Panc1 (cell line): ENCODE results near the gene NTM. TPM values are rescaled to one million over a fixed set of nuclear protein-coding genes. Genes with fewer than 3 reads are reported as not detected.

Experiments
- ATAC-seq: fragments of 200-7000 bp; cut with Tn5 transposase; 2 replicates; pipeline ENCODE4 v1.9.1; 2020; ENCODE audit warnings: mild to moderate bottlenecking, moderate library complexity
- BruUV-seq: library from RNA; stranded (reverse); fragments of 400-500 nt; replicated peaks from 2 replicates; lab custom pipeline; 2021; lab: Mats Ljungman, UMichigan
- CTCF ChIA-PET: fragments of 300-600 bp; sonication (Branson Sonifier 250); formaldehyde crosslinking; loops from one replicate; lab custom pipeline; 2022; ENCODE audit warnings: antibody characterized with exemption; lab: Charles Lee
- POLR2A ChIA-PET: fragments of 300-600 bp; sonication (Branson Sonifier 250); formaldehyde crosslinking; loops from one replicate; lab custom pipeline; 2022; ENCODE audit warnings: antibody characterized with exemption; lab: Charles Lee
- DNase-seq: peaks from one replicate; pipeline ENCODE4 v3.0.0-alpha.2; 2010; ENCODE audit warnings: low read depth, low spot score
- H3K27ac ChIP-seq: 2 replicates; pipeline ENCODE4 v1.5.1; 2011; ENCODE audit warnings: mild to moderate bottlenecking, low read length, inconsistent platforms
- H3K27me3 ChIP-seq: fragments of 200-500 bp; sonication (Bioruptor generic); 2 replicates; pipeline ENCODE4 v1.6.0; 2014; ENCODE audit warnings: low read length, inconsistent platforms; ENCODE audit not compliant: control insufficient read depth, insufficient read depth
- H3K36me3 ChIP-seq: fragments of 200-500 bp; sonication (Bioruptor generic); 2 replicates; pipeline ENCODE4 v1.5.1; 2014; ENCODE audit warnings: inconsistent platforms, mild to moderate bottlenecking, low read length, moderate library complexity; ENCODE audit not compliant: control insufficient read depth, insufficient read depth
- H3K4me1 ChIP-seq: 2 replicates; pipeline ENCODE4 v1.5.1; 2011; ENCODE audit warnings: inconsistent platforms, mild to moderate bottlenecking, low read length, moderate library complexity; ENCODE audit not compliant: control insufficient read depth, insufficient read depth
- H3K4me3 ChIP-seq, 2 experiments: 2 replicates each; pipeline ENCODE4 v1.5.1; 2011 to 2012; ENCODE audit warnings: low read depth in 2 of 2, low read length in 2 of 2, mild to moderate bottlenecking in 2 of 2, inconsistent platforms in 1 of 2, moderate library complexity in 1 of 2
- H3K9me3 ChIP-seq: fragments of 200-500 bp; sonication (Bioruptor generic); 2 replicates; pipeline ENCODE4 v1.5.1; 2014; ENCODE audit warnings: low read depth, mild to moderate bottlenecking, inconsistent platforms, low read length, moderate library complexity; ENCODE audit not compliant: control insufficient read depth, insufficient read depth
- CTCF ChIP-seq: fragments of 450-650 bp; IDR thresholded peaks from 2 replicates; pipeline ENCODE4 v1.5.1; 2017; ENCODE audit warnings: mild to moderate bottlenecking
- POLR2AphosphoS5 ChIP-seq: IDR thresholded peaks from 2 replicates; pipeline ENCODE4 v1.6.1; 2012; ENCODE audit warnings: mild to moderate bottlenecking, low read depth, low read length, moderate library complexity
- SIN3A ChIP-seq: IDR thresholded peaks from 2 replicates; pipeline ENCODE4 v1.6.1; 2012; ENCODE audit warnings: low read depth, mild to moderate bottlenecking, low read length, moderate library complexity, borderline replicate concordance; ENCODE audit not compliant: insufficient read depth
- TCF7L2 ChIP-seq: IDR thresholded peaks from 2 replicates; pipeline ENCODE4 v1.6.1; 2011; ENCODE audit warnings: mild to moderate bottlenecking, low read depth, low read length, inconsistent platforms
- in situ Hi-C: cut with HindIII; loops from 2 replicates; pipeline ENCODE4 v1.10.0; 2016; ENCODE audit warnings: low sequenced_read_pairs, low pct_unique_long_range_greater_than_20kb
- intact Hi-C: fragments of 100-400 bp; cut with micrococcal nuclease; formaldehyde crosslinking; loops from one replicate; pipeline ENCODE4 v1.10.0; 2022; ENCODE audit not compliant: unreplicated experiment
- total RNA-seq: library from RNA; stranded (reverse); gene quantifications from one replicate; pipeline ENCODE4 v1.2.1, GENCODE V29; 2021; ENCODE audit not compliant: unreplicated experiment
- TF ChIP-seq, protein P1 (sequence below), 2 experiments: IDR thresholded peaks; 2 replicates each; pipeline ENCODE4 v1.6.1; 2011 to 2012; ENCODE audit warnings: low read depth in 2 of 2, control low read depth in 1 of 2, low read length in 1 of 2, mild to moderate bottlenecking in 1 of 2, moderate library complexity in 1 of 2; ENCODE audit not compliant: insufficient read depth in 1 of 2

NTM gene
- total RNA-seq, 1 experiment from 2014 or later, result 0.10 TPM

GRCh38 chr11:131916638-131917037 lies 546.2 kb downstream of the NTM start:
- BruUV-seq, result no TSS peak
- in situ Hi-C loops (no loop called here), intact Hi-C loops (no loop called here)
- H3K27me3 ChIP-seq, result no peaks in the 10 kb centered on the region
- no peak overlapping the region for H3K27ac ChIP-seq
- no peaks in the 10 kb centered on the region for H3K9me3 ChIP-seq
- TF ChIP-seq SIN3A, result no peak
- TF ChIP-seq CTCF, result no peak
- TF ChIP-seq, protein P1, sequence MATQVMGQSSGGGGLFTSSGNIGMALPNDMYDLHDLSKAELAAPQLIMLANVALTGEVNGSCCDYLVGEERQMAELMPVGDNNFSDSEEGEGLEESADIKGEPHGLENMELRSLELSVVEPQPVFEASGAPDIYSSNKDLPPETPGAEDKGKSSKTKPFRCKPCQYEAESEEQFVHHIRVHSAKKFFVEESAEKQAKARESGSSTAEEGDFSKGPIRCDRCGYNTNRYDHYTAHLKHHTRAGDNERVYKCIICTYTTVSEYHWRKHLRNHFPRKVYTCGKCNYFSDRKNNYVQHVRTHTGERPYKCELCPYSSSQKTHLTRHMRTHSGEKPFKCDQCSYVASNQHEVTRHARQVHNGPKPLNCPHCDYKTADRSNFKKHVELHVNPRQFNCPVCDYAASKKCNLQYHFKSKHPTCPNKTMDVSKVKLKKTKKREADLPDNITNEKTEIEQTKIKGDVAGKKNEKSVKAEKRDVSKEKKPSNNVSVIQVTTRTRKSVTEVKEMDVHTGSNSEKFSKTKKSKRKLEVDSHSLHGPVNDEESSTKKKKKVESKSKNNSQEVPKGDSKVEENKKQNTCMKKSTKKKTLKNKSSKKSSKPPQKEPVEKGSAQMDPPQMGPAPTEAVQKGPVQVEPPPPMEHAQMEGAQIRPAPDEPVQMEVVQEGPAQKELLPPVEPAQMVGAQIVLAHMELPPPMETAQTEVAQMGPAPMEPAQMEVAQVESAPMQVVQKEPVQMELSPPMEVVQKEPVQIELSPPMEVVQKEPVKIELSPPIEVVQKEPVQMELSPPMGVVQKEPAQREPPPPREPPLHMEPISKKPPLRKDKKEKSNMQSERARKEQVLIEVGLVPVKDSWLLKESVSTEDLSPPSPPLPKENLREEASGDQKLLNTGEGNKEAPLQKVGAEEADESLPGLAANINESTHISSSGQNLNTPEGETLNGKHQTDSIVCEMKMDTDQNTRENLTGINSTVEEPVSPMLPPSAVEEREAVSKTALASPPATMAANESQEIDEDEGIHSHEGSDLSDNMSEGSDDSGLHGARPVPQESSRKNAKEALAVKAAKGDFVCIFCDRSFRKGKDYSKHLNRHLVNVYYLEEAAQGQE (IDR thresholded peaks at IDR 0.05; ENCODE audit: insufficient read depth in 1 of 2, low read depth in 2 of 2, low read length in 1 of 2), result no peak
- no peak for TF ChIP-seq TCF7L2
- no peak for TF ChIP-seq POLR2AphosphoS5
- no peak for ATAC-seq
- POLR2A ChIA-PET, result no interaction called here
- no peak overlapping the region for H3K4me3 ChIP-seq
- H3K36me3 ChIP-seq, result no peaks in the 10 kb centered on the region
- CTCF ChIA-PET, result no interaction called here
- no peak for DNase-seq
- no peaks in the 10 kb centered on the region for H3K4me1 ChIP-seq

- intact Hi-C loops, result no loop called here
- POLR2A ChIA-PET, result no interaction called here
- Histone ChIP-seq H3K36me3 (no peaks in the 10 kb centered on the region), H3K27me3 (no peaks in the 10 kb centered on the region), H3K4me3 (no peak overlapping the region), H3K27ac (no peak overlapping the region), H3K4me1 (no peaks in the 10 kb centered on the region), H3K9me3 (no peaks in the 10 kb centered on the region)
- CTCF ChIA-PET, result no interaction called here
- TF ChIP-seq CTCF (no peak), TCF7L2 (no peak), POLR2AphosphoS5 (no peak), SIN3A (no peak)
- TF ChIP-seq, protein P1 (IDR thresholded peaks at IDR 0.05; ENCODE audit: insufficient read depth in 1 of 2, low read depth in 2 of 2, low read length in 1 of 2), result no peak
- DNase-seq (no peak), ATAC-seq (no peak)
- in situ Hi-C loops, result no loop called here
- no TSS peak for BruUV-seq
Measured at GRCh38 chr11:131917634-131918384, 547.4 kb downstream of the NTM start.
